GM12878 (cell line): Measurements from ENCODE around the gene LRP1. TPM values are rescaled to one million over a fixed set of nuclear protein-coding genes. Genes with fewer than 3 reads are reported as not detected.

ENCODE experiments used
- BACH1 ChIP-seq: fragments of 450-650 bp; IDR thresholded peaks from 2 replicates; pipeline ENCODE4 v1.6.1; 2017; ENCODE audit warnings: mild to moderate bottlenecking, borderline replicate concordance
- BHLHE40 ChIP-seq, 2 experiments: fragments of 450-650 bp in 1 of 2; IDR thresholded peaks; 2 replicates each; pipeline ENCODE4 v1.6.1; 2011 to 2017; ENCODE audit warnings: low read depth in 2 of 2, borderline replicate concordance in 1 of 2, improper control_type of control experiment in 1 of 2, low read length in 1 of 2, mild to moderate bottlenecking in 1 of 2
- DPF2 ChIP-seq: fragments of 450-650 bp; IDR thresholded peaks from 2 replicates; pipeline ENCODE4 v1.6.1; 2017; ENCODE audit warnings: mild to moderate bottlenecking
- EZH2 ChIP-seq: IDR thresholded peaks from 2 replicates; pipeline ENCODE4 v1.6.1; 2012; ENCODE audit warnings: low read depth, mild to moderate bottlenecking, control low read depth, inconsistent platforms, low read length, borderline replicate concordance; ENCODE audit not compliant: control insufficient read depth
- MEF2B ChIP-seq: fragments of 450-650 bp; IDR thresholded peaks from 2 replicates; pipeline ENCODE4 v1.6.1; 2018; ENCODE audit warnings: mild to moderate bottlenecking, moderate library complexity; ENCODE audit not compliant: partially characterized antibody, poor library complexity, severe bottlenecking
- MXI1 ChIP-seq: fragments of 150-350 bp; IDR thresholded peaks from 2 replicates; pipeline ENCODE4 v1.6.1; 2011; ENCODE audit warnings: low read depth, mild to moderate bottlenecking, inconsistent platforms, low read length, improper control_type of control experiment
- NFIC ChIP-seq: IDR thresholded peaks from 2 replicates; pipeline ENCODE4 v1.6.1; 2012; ENCODE audit warnings: low read depth, mild to moderate bottlenecking, inconsistent platforms, low read length, moderate library complexity
- NFXL1 ChIP-seq: fragments of 450-650 bp; IDR thresholded peaks from 2 replicates; pipeline ENCODE4 v1.6.1; 2017; ENCODE audit warnings: antibody characterized with exemption, mild to moderate bottlenecking, borderline replicate concordance
- NFYA ChIP-seq: IDR thresholded peaks from 2 replicates; pipeline ENCODE4 v1.6.1; 2011; ENCODE audit warnings: low read depth, mild to moderate bottlenecking, low read length, improper control_type of control experiment, borderline replicate concordance
- NR2C2 ChIP-seq: IDR thresholded peaks from 2 replicates; pipeline ENCODE4 v1.6.1; 2011; ENCODE audit warnings: borderline replicate concordance, low read depth; ENCODE audit not compliant: control insufficient read depth, insufficient read length
- PAX8 ChIP-seq: fragments of 450-650 bp; IDR thresholded peaks from 2 replicates; pipeline ENCODE4 v1.6.1; 2017; ENCODE audit warnings: mild to moderate bottlenecking, moderate library complexity
- RB1 ChIP-seq: fragments of 450-650 bp; formaldehyde crosslinking; IDR thresholded peaks from 2 replicates; pipeline ENCODE4 v1.6.1; 2017; ENCODE audit warnings: mild to moderate bottlenecking, borderline replicate concordance
- RELB ChIP-seq: fragments of 450-650 bp; IDR thresholded peaks from 2 replicates; pipeline ENCODE4 v1.6.1; 2017; ENCODE audit warnings: low read depth, mild to moderate bottlenecking, moderate library complexity
- SIN3A ChIP-seq: IDR thresholded peaks from 2 replicates; pipeline ENCODE4 v1.6.1; 2012; ENCODE audit warnings: low read depth, low read length, improper control_type of control experiment
- SREBF2 ChIP-seq: IDR thresholded peaks from 2 replicates; pipeline ENCODE4 v1.6.1; 2012; ENCODE audit warnings: mild to moderate bottlenecking, low read length
- TCF12 ChIP-seq: IDR thresholded peaks from 2 replicates; pipeline ENCODE4 v1.6.1; 2011; ENCODE audit warnings: low read depth, mild to moderate bottlenecking, low read length
- ZBTB11 ChIP-seq: fragments of 450-650 bp; formaldehyde crosslinking; IDR thresholded peaks from 2 replicates; pipeline ENCODE4 v1.5.0; 2022; ENCODE audit warnings: mild to moderate bottlenecking, missing genetic modification characterization
- polyA plus RNA-seq, 11 experiments: library from polyadenylated mRNA; depleted of rRNA in 4 of 11; unstranded in 6 of 11; stranded (reverse) in 5 of 11; fragments of >200 nt; fragmentation: Nextera tagmentation in 4 of 11; fragmentation: Illumina TruSeq in 1 of 11; extraction: Ambion mirVana in 4 of 11; extraction: Trizol in 1 of 11; gene quantifications; 1 replicate in 1 of 11; 2 replicates in 10 of 11; pipeline versions ENCODE4 v1.2.1 to v1.2.3, GENCODE V29; 2011 to 2016; ENCODE audit warnings: inconsistent platforms in 2 of 11, missing spikeins in 2 of 11, low read depth in 1 of 11
- total RNA-seq, 4 experiments: library from RNA; depleted of rRNA in 3 of 4; stranded (reverse); fragments of >200 nt in 3 of 4; fragmentation: Illumina TruSeq in 1 of 4; extraction: Trizol in 1 of 4; gene quantifications; 2 replicates each; pipeline versions ENCODE4 v1.2.1 to v1.2.3, GENCODE V29; 2013 to 2021
- TF ChIP-seq, protein P1 (sequence below): fragments of 450-650 bp; IDR thresholded peaks from 2 replicates; pipeline ENCODE4 v1.6.1; 2017; ENCODE audit warnings: mild to moderate bottlenecking, moderate library complexity
- TF ChIP-seq, protein P2 (sequence below): IDR thresholded peaks from 2 replicates; pipeline ENCODE4 v1.6.1; 2011; ENCODE audit warnings: borderline replicate concordance, low read depth, mild to moderate bottlenecking, moderate library complexity, mixed read lengths, low read length; ENCODE audit not compliant: insufficient read depth; ENCODE audit errors: extremely low read length

LRP1 gene
- total and polyA plus RNA-seq, 10 of the 15 experiments (the other 5 are each of a cell fraction or from before 2014, with no cell fraction given), result under 0.01 to 1.1 (median 0.20) TPM; not detected in 2

GRCh38 chr12:57229634-57230380 is 101.5 kb downstream of the LRP1 start, which contains the start of gene SHMT2 (continued):
- TF ChIP-seq RB1 (no peak; the same call in 1 of the 2 replicates), MEF2B (peak; percentile 28), NR2C2 (no peak), TCF12 (no peak), NFXL1 (no peak), MXI1 (peak; percentile 72), NFYA (no peak), RELB (0 out of 2 replicates have a peak, but pooled peaks have one; percentile 20), SIN3A (no peak), SREBF2 (no peak), EZH2 (no peak), ZBTB11 (CRISPR knock-in tag) (no peak), BHLHE40 (IDR thresholded peaks at IDR 0.05; ENCODE audit: borderline replicate concordance in 1 of 2, low read depth in 2 of 2, low read length in 1 of 2) (peak; percentile 64 to 71; a peak in 3 of 4 replicates), BACH1 (peak; percentile 72), DPF2 (0 out of 2 replicates have a peak, but pooled peaks have one; percentile 47), NFIC (no peak), PAX8 (no peak)
- TF ChIP-seq, protein P1, sequence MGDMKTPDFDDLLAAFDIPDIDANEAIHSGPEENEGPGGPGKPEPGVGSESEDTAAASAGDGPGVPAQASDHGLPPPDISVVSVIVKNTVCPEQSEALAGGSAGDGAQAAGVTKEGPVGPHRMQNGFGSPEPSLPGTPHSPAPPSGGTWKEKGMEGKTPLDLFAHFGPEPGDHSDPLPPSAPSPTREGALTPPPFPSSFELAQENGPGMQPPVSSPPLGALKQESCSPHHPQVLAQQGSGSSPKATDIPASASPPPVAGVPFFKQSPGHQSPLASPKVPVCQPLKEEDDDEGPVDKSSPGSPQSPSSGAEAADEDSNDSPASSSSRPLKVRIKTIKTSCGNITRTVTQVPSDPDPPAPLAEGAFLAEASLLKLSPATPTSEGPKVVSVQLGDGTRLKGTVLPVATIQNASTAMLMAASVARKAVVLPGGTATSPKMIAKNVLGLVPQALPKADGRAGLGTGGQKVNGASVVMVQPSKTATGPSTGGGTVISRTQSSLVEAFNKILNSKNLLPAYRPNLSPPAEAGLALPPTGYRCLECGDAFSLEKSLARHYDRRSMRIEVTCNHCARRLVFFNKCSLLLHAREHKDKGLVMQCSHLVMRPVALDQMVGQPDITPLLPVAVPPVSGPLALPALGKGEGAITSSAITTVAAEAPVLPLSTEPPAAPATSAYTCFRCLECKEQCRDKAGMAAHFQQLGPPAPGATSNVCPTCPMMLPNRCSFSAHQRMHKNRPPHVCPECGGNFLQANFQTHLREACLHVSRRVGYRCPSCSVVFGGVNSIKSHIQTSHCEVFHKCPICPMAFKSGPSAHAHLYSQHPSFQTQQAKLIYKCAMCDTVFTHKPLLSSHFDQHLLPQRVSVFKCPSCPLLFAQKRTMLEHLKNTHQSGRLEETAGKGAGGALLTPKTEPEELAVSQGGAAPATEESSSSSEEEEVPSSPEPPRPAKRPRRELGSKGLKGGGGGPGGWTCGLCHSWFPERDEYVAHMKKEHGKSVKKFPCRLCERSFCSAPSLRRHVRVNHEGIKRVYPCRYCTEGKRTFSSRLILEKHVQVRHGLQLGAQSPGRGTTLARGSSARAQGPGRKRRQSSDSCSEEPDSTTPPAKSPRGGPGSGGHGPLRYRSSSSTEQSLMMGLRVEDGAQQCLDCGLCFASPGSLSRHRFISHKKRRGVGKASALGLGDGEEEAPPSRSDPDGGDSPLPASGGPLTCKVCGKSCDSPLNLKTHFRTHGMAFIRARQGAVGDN, result peak; percentile 69; the same call in 1 of the 2 replicates
- TF ChIP-seq, protein P2, sequence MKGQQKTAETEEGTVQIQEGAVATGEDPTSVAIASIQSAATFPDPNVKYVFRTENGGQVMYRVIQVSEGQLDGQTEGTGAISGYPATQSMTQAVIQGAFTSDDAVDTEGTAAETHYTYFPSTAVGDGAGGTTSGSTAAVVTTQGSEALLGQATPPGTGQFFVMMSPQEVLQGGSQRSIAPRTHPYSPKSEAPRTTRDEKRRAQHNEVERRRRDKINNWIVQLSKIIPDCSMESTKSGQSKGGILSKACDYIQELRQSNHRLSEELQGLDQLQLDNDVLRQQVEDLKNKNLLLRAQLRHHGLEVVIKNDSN, result peak; percentile 51
